ENCODE results near the gene TTC21A. TPM values are rescaled to one million over a fixed set of nuclear protein-coding genes. Genes with fewer than 3 reads are reported as not detected.

Gene TTC21A
- total RNA-seq, 2 experiments from 2014 or later = 0.97 to 1.2 TPM

DNA sequence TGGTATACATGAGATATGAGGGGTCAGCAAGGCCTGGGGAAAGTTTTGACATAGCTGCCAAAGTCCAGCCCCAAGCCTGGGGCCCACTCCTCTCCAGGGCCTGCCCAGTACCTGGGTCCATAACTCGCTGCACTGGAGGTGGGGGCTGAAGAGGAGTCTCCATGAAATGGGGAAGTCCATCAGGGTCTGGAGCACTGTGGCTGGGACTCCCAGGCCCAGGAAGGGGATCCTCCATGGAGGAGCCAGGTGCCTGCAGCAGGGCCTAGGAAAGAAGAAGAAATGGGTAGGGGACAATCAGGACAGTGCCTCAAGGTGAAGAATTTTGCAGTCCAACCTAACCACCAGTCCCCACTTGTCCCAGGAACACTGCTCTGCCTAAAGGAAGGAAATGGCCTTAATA lies 8.2 kb upstream of the TTC21A start:
- ChIA-PET CTCF (no interaction called here), POLR2A (no interaction called here)
- Mint-ChIP-seq H3K9me3 (ENCODE audit: insufficient read depth) (no peaks in the 10 kb centered on the region), H3K27me3 (ENCODE audit: low read depth) (no peaks in the 10 kb centered on the region), H3K4me3 (no peak overlapping the region), H3K36me3 (ENCODE audit: low read depth) (peaks cover 15% of the 10 kb centered on the region), H3K4me1 (ENCODE audit: low read depth) (peaks cover 8% of the 10 kb centered on the region), H3K27ac (no peak overlapping the region)
- DNase-seq (peak; percentile 11), ATAC-seq (no peak)

DNA sequence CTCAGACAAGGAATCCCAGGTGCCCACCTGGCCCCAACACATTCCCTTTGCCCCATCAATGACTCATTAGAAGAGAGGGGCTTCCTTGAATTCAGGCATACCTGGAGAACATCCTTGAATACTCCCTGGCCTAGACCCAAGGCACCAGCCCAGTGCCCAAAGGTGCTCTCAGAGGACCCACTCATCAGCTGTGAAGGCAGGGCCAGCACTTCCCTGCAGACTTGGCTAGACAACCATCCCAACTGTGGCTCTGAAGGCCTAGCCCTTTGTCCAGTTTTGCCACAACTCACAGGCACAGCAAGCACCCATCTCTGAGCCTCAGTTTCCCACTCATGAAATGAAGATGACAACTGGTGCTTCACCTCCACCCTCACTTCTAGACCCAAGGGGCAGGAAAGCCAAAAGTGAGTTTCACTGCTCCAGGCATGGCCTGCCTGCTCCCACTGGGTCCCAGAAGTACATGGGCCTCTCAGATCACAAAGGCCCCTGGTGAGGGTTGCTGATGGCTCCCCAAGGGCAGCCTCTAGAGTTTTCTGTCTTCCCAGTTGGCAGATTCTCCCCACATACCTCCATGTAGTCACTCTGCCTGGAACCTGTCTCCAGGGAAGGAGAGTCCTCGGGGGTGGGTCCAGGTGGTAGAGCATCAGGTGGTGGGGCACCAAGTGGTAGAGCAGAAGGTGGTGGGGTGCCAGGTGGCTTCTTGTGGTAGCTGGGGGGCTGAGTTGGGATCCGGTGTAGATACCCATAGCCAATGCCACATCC lies 7.6 kb upstream of the TTC21A start:
- peaks cover 10% of the 10 kb centered on the region for H3K36me3 Mint-ChIP-seq (ENCODE audit: low read depth)
- H3K27ac Mint-ChIP-seq = no peak overlapping the region
- DNase-seq = no peak
- ChIA-PET POLR2A (no interaction called here), CTCF (interaction anchor here (1.9 kb wide), 1 partner anchor 188 kb away, joined by 9 read pairs; no protein-coding TSS in a partner anchor)
- no peak for ATAC-seq
- no peaks in the 10 kb centered on the region for H3K27me3 Mint-ChIP-seq (ENCODE audit: low read depth)
- no peaks in the 10 kb centered on the region for H3K9me3 Mint-ChIP-seq (ENCODE audit: insufficient read depth)
- peaks cover 8% of the 10 kb centered on the region for H3K4me1 Mint-ChIP-seq (ENCODE audit: low read depth)
- no peak overlapping the region for H3K4me3 Mint-ChIP-seq

DNA sequence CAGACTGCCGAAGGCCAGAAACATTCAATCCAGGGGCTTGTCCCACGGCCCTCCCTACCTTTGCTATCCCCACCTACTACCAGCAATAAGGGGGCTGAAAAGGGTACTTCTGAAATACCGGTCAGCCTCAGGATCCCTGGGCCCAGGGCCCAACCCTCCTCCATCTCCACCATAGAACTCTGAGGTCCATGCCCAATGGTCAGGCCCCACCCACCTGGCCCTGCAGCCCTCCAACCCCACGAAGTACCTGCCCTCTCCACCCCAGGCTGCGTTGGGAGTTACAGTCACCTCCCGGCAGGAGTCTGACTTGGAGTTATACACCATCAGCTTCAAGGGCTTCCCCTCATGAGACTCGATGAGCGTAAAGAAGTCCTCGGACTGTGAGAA lies 7.0 kb upstream of the TTC21A start:
- CTCF ChIA-PET = interaction anchor here (1.0 to 1.9 kb wide), 5 partner anchors 8 to 191 kb away, joined by 3 to 9 read pairs (median 3); no protein-coding TSS in a partner anchor
- no peak overlapping the region for H3K27ac Mint-ChIP-seq
- POLR2A ChIA-PET = no interaction called here

DNA sequence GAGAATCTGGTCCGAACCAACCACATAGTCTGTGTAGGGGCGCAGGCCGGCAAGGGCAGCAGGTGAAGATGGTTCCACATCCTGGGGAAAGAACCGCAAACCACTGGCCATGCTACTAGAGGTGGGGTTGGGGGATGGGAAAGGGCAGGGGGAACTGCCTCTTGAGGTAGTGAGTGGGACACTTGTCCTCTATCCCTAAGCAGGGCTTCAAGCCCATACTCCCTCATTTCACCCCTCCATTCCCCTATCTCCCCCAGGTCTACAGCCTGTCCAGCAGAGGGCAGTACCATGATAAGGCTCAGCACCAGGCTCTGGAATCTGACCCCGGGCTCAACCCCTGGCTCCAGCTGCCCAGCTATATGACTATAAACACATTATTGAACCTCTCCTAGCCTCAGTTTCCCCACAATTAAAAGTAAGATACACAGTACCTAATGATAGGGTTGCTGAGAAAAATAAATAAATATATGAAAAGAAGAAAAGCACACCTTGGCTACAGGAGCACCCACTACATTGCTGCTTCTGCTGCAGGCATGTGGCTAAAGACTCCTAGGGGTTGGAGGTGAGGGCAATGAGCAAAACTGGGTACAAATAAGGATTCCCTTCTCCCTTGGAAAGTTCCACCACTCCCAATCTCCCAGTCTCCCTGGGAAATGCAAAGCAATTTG lies 6.3 kb upstream of the TTC21A start:
- H3K27me3 Mint-ChIP-seq (ENCODE audit: low read depth) = peaks cover 5% of the 10 kb centered on the region
- H3K4me1 Mint-ChIP-seq (ENCODE audit: low read depth) = peaks cover 19% of the 10 kb centered on the region
- CTCF ChIA-PET = interaction anchor here (1.0 to 1.9 kb wide), 5 partner anchors 9 to 190 kb away, joined by 3 to 9 read pairs (median 3); no protein-coding TSS in a partner anchor
- DNase-seq = peak; percentile 66
- no peak overlapping the region for H3K4me3 Mint-ChIP-seq
- POLR2A ChIA-PET = no interaction called here
- H3K27ac Mint-ChIP-seq = no peak overlapping the region
- peaks cover 2% of the 10 kb centered on the region for H3K36me3 Mint-ChIP-seq (ENCODE audit: low read depth)
- ATAC-seq = peak; percentile 75
- no peaks in the 10 kb centered on the region for H3K9me3 Mint-ChIP-seq (ENCODE audit: insufficient read depth)

More for the DNA sequence above, 7.0 kb upstream of the TTC21A start:
- Mint-ChIP-seq H3K36me3 (ENCODE audit: low read depth) (peaks cover 4% of the 10 kb centered on the region), H3K9me3 (ENCODE audit: insufficient read depth) (no peaks in the 10 kb centered on the region), H3K4me3 (no peak overlapping the region), H3K27me3 (ENCODE audit: low read depth) (no peaks in the 10 kb centered on the region), H3K4me1 (ENCODE audit: low read depth) (peaks cover 13% of the 10 kb centered on the region)
- no peak for ATAC-seq
- DNase-seq = no peak

DNA sequence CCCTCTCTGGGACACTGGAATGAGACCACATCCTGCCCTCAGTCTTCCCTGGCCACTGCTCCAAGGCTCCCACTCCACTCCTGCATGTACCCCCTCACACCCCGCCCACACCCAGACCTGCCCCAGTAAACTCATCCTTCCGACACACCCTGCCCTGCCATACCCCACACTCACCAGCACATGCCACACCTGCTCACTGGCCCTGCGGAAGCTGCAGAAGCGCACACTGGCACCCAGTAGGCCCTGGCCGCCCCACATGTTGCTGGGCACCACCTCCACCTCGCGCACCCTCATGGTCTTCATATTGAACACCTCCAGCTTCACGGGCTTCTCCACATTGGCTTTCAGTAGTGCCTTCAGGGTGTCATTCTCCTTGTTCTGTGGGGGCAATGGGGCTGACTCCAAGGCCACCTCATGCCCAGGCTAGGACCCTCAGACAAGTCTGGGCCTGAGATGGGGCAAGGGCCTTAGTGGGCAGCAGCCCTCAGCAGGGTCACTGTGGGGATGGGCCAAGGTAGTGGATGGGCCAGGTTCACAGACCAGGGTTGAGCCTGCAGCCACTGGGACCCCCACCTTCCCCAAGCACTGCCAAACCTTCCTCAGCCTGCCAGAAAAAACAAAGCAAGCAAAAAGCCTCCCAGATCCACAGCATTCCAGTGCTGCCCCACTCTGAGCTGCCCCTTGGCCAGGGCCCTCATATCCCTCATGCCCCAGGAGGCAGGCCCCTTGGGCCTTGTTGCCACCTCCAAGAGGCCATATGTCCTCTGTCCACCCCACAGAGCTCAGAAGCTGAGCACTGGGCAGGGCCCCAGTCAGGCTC lies 4.8 kb upstream of the TTC21A start:
- DNase-seq (peak; percentile 18), ATAC-seq (no peak)
- CTCF ChIA-PET = interaction anchor here (8.6 kb wide), 1 partner anchor 186 kb away, joined by 59 read pairs; no protein-coding TSS in a partner anchor
- Mint-ChIP-seq H3K4me3 (no peak overlapping the region), H3K27me3 (ENCODE audit: low read depth) (peaks cover 13% of the 10 kb centered on the region), H3K4me1 (ENCODE audit: low read depth) (peaks cover 29% of the 10 kb centered on the region), H3K27ac (no peak overlapping the region), H3K9me3 (ENCODE audit: insufficient read depth) (no peaks in the 10 kb centered on the region), H3K36me3 (ENCODE audit: low read depth) (no peaks in the 10 kb centered on the region)
- POLR2A ChIA-PET = interaction anchor here (0.6 kb wide), 1 partner anchor 192 kb away, joined by 4 read pairs; no protein-coding TSS in a partner anchor

DNA sequence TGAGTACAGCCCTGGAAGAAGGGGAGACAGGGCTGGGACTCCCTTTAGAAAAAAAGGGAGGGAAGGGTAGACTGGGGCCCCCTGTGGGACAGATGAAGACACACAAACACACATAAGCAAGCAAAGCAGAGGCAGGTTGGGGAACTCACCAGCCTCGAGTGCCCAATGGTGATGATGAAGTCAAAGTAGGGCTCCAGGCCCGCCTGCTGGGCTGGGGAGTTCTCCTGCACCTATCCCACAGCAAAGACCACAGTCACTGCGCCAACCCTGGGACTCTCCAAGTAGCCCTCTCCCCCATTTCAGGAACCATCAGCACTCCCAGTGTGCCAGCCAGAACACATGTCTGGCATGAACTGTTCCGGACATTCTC lies 4.2 kb upstream of the TTC21A start:
- Mint-ChIP-seq H3K27me3 (ENCODE audit: low read depth) (peaks cover 13% of the 10 kb centered on the region), H3K4me3 (no peak overlapping the region), H3K9me3 (ENCODE audit: insufficient read depth) (no peaks in the 10 kb centered on the region), H3K36me3 (ENCODE audit: low read depth) (no peaks in the 10 kb centered on the region), H3K27ac (no peak overlapping the region), H3K4me1 (ENCODE audit: low read depth) (peaks cover 35% of the 10 kb centered on the region)
- DNase-seq (peak; percentile 23), ATAC-seq (no peak)
- ChIA-PET CTCF (interaction anchor here (8.6 kb wide), 1 partner anchor 185 kb away, joined by 59 read pairs; no protein-coding TSS in a partner anchor), POLR2A (interaction anchor here (0.6 kb wide), 1 partner anchor 191 kb away, joined by 4 read pairs; no protein-coding TSS in a partner anchor)

DNA sequence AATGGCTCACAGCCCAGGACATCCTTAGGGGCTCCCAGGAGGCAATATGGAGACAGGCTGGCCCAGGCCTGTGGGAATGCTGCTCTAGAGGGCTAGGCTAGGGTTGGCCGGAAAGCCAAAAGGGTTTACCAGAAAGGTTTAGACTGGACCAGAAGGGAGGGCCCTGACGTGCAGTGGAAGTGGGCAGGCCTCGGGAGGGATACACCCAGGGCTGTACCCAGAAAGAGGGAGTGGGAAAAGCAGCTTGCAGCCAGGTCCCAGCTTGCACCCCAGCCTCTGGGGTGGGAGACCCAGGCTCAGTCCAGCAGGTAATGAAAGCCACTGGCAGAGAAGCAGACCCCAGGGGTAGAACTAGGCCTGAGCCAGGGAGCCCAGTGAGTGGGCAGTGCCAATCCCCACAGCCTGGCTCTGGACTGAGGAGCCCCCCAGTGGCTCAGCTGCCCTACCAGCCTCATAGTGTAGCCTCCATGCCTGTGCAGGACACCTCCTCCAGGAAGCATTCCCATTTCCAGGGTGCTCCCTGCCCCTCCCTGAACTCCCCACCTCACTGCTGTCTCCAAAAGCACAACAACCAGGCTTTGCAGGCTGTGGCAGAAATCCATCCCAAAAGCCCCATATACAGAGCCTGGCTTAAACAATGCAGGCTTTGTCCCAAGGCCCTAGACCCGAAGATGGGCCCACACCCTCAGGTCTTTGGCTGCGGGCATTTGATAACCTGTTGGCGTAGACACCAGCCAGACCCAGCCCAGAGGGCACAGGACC lies 3.5 kb upstream of the TTC21A start:
- H3K4me1 Mint-ChIP-seq (ENCODE audit: low read depth) = peaks cover 41% of the 10 kb centered on the region
- no peaks in the 10 kb centered on the region for H3K36me3 Mint-ChIP-seq (ENCODE audit: low read depth)
- peaks cover 13% of the 10 kb centered on the region for H3K27me3 Mint-ChIP-seq (ENCODE audit: low read depth)
- no peaks in the 10 kb centered on the region for H3K9me3 Mint-ChIP-seq (ENCODE audit: insufficient read depth)
- DNase-seq = peak; percentile 16
- ChIA-PET POLR2A (no interaction called here), CTCF (interaction anchor here (0.9 to 8.6 kb wide), 3 partner anchors 87 to 188 kb away, joined by 3 to 59 read pairs (median 16); no protein-coding TSS in a partner anchor)
- H3K27ac Mint-ChIP-seq = no peak overlapping the region
- H3K4me3 Mint-ChIP-seq = no peak overlapping the region
- ATAC-seq = no peak

DNA sequence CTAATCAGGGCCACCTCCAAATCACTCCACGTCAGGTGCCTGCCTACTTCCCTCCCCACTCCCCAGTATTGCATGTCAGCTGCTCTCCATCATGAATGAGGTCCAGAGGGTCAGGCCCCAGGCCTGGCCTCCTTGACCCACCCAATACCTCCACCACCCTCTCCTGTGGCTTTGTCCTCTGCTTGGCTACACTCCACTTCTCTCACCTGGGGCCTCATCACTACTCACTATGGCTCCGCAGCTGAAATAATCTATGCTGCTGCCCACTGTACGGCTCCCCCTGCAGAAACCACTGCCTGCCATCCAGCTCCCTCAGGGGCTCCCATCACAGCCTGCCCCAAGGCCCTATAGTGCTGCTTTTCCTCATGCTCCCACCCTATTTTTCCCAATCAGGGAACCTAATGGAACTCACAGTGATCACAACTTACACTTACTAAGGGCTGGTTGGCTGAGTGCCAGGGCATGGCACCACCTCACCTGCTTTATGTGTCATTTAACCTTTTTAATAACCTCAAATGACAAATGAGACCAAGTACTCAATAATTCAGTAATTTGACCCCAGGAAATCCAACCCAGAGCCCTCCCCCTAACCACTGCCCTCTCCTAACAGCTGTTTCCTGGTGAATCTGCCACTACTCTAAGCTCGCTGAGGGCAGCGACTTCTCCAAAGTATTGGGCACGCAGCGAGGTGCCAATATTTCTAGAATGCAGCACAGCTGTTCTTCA lies 2.4 kb upstream of the TTC21A start:
- no peaks in the 10 kb centered on the region for H3K9me3 Mint-ChIP-seq (ENCODE audit: insufficient read depth)
- H3K27ac Mint-ChIP-seq = no peak overlapping the region
- ChIA-PET CTCF (interaction anchor here (1.3 to 8.6 kb wide), 3 partner anchors 22 to 187 kb away, joined by 3 to 59 read pairs (median 16); no protein-coding TSS in a partner anchor), POLR2A (interaction anchor here (0.7 kb wide), 1 partner anchor 58 kb away, joined by 4 read pairs; no protein-coding TSS in a partner anchor)
- H3K4me3 Mint-ChIP-seq = no peak overlapping the region
- ATAC-seq (no peak), DNase-seq (no peak)
- peaks cover 47% of the 10 kb centered on the region for H3K4me1 Mint-ChIP-seq (ENCODE audit: low read depth)
- peaks cover 21% of the 10 kb centered on the region for H3K27me3 Mint-ChIP-seq (ENCODE audit: low read depth)
- no peaks in the 10 kb centered on the region for H3K36me3 Mint-ChIP-seq (ENCODE audit: low read depth)

DNA sequence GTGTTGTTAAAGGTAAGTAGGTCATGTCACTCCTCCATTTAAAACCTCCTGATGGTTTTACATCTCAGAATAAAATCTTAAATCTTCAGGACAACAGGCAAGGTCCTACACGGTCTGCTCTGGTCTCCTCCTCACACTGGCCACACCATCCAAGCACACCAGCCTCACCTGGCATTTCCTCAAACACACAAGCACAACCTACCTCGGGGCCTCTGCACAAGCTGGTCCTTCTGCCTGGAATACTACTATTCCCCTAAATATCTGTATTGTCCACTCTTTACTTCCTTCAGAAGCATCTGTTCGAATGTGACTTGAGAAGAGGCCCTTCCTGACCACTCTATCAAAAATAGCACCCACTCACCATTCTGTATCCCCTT lies 1.8 kb upstream of the TTC21A start:
- no peak overlapping the region for H3K27ac Mint-ChIP-seq
- H3K9me3 Mint-ChIP-seq (ENCODE audit: insufficient read depth) = no peaks in the 10 kb centered on the region

DNA sequence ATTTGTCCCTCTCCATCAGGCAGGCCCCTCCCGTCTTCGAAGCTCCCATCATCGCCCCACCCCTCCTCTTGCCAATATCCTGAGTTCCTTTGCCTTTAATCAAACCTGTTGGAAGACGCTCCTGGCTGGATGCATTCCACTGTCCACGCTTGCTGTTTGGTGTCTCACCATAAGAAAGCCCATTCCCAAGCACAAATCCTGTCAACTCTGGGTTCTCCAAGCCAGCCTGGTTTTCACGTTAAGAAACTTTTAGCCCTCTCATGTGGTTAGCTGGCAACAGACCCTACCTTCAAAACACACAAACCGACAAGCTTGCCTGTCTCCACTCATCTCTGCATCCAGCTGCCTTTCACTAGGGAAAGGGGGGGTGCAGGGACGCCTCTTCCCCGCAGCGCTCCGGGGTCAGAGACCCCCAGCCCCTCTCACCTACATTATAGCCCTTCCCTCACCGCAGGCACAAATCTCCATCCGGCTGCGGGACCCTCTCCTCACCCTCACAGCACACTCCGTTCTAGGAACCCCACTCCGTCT lies 1.1 kb upstream of the TTC21A start:
- ChIA-PET CTCF (interaction anchor here (1.3 to 8.6 kb wide), 4 partner anchors 21 to 185 kb away, joined by 3 to 59 read pairs (median 10); no protein-coding TSS in a partner anchor), POLR2A (no interaction called here)
- Mint-ChIP-seq H3K36me3 (ENCODE audit: low read depth) (no peaks in the 10 kb centered on the region), H3K4me3 (peak overlapping the region; percentile 75), H3K9me3 (ENCODE audit: insufficient read depth) (no peaks in the 10 kb centered on the region), H3K27ac (peak overlapping the region; percentile 28), H3K4me1 (ENCODE audit: low read depth) (peaks cover 44% of the 10 kb centered on the region), H3K27me3 (ENCODE audit: low read depth) (peaks cover 24% of the 10 kb centered on the region)
- no peak for DNase-seq
- ATAC-seq = no peak

More for the DNA sequence above, 1.8 kb upstream of the TTC21A start:
- CTCF ChIA-PET = interaction anchor here (1.3 to 8.6 kb wide), 4 partner anchors 21 to 186 kb away, joined by 3 to 59 read pairs (median 10); no protein-coding TSS in a partner anchor
- Mint-ChIP-seq H3K36me3 (ENCODE audit: low read depth) (no peaks in the 10 kb centered on the region), H3K4me1 (ENCODE audit: low read depth) (peaks cover 47% of the 10 kb centered on the region), H3K27me3 (ENCODE audit: low read depth) (peaks cover 24% of the 10 kb centered on the region), H3K4me3 (peak overlapping the region; percentile 75)
- ATAC-seq (no peak), DNase-seq (no peak)
- POLR2A ChIA-PET = interaction anchor here (0.7 kb wide), 1 partner anchor 59 kb away, joined by 4 read pairs; no protein-coding TSS in a partner anchor
